Endometrial microvascular endothelial cells (primary cell): ENCODE measurements around the gene DEFB121. TPM values are rescaled to one million over a fixed set of nuclear protein-coding genes. Genes with fewer than 3 reads are reported as not detected.
"Not testable (repeated sequence)": the region's sequence is repeated elsewhere in the genome, so short reads cannot be mapped to it uniquely, and the experiment has no call there.

ENCODE experiments used
- in situ Hi-C: cut with HindIII; loops from 2 replicates; pipeline ENCODE4 v1.10.0; 2017; ENCODE audit warnings: low sequenced_read_pairs, low pct_unique_long_range_greater_than_20kb; ENCODE audit errors: inconsistent ontology term
- total RNA-seq: library from RNA; depleted of rRNA; stranded (reverse); fragments of >200 nt; gene quantifications from one replicate; pipeline ENCODE4 v1.2.3, GENCODE V29; 2015; ENCODE audit errors: inconsistent ontology term

Gene DEFB121
- total RNA-seq, 1 donor from 2014 or later, result not detected

- in situ Hi-C loops, result no loop called here
Measured at GRCh38 chr20:31374346-31374745, 31.7 kb downstream of the DEFB121 start.

- in situ Hi-C loops, result no loop called here
Measured at GRCh38 chr20:31368301-31368700, 37.7 kb downstream of the DEFB121 start, which contains the start of gene DEFB118. Gene DEFB118, plus strand, starts transcription at chr20:31368601. Its CDS starts 50 bp downstream, at chr20:31368651.

- in situ Hi-C loops, result not testable (repeated sequence)
Measured at GRCh38 chr20:31364272-31364671, 41.7 kb downstream of the DEFB121 start.

- in situ Hi-C loops, result no loop called here
Measured at GRCh38 chr20:31363295-31363694, 42.7 kb downstream of the DEFB121 start.

GRCh38 chr20:31355981-31356380, 50.0 kb downstream of the DEFB121 start:
- in situ Hi-C loops, result no loop called here

Other genes with a start within 250 kb of the DEFB121 start
- gene DEFB115, start 148.6 kb downstream of the DEFB121 start, total RNA-seq, result not detected
- not detected for gene DEFB116, start 97.6 kb downstream of the DEFB121 start, total RNA-seq
- gene DEFB118, start 37.6 kb downstream of the DEFB121 start, total RNA-seq, result not detected
- not detected for gene DEFB119, start 15.6 kb downstream of the DEFB121 start, total RNA-seq
- not detected for gene DEFB123, start 34.4 kb upstream of the DEFB121 start, total RNA-seq
- not detected for gene DEFB124, start 68.9 kb upstream of the DEFB121 start, total RNA-seq
- not detected for gene REM1, start 69.1 kb upstream of the DEFB121 start, total RNA-seq
- gene HM13, start 108.2 kb upstream of the DEFB121 start, total RNA-seq, result 91.8 TPM
- gene ID1, start 199.1 kb upstream of the DEFB121 start, total RNA-seq, result 279 TPM
- gene COX4I2, start 231.7 kb upstream of the DEFB121 start, total RNA-seq, result not detected